ENCODE data around the gene BICRA. TPM values are rescaled to one million over a fixed set of nuclear protein-coding genes. Genes with fewer than 3 reads are reported as not detected.

BICRA gene
- total and polyA plus RNA-seq, 9 of the 15 experiments (the other 6 are each of a cell fraction or from before 2014, with no cell fraction given) = 0.01 to 8.8 (median 1.2) TPM

GRCh38 chr19:47608969-47609905 is at the start of gene BICRA (continued):
- TF ChIP-seq TFE3 (CRISPR knock-in tag; IDR thresholded peaks at IDR 0.05) = no peak
- TF ChIP-seq, protein P1, sequence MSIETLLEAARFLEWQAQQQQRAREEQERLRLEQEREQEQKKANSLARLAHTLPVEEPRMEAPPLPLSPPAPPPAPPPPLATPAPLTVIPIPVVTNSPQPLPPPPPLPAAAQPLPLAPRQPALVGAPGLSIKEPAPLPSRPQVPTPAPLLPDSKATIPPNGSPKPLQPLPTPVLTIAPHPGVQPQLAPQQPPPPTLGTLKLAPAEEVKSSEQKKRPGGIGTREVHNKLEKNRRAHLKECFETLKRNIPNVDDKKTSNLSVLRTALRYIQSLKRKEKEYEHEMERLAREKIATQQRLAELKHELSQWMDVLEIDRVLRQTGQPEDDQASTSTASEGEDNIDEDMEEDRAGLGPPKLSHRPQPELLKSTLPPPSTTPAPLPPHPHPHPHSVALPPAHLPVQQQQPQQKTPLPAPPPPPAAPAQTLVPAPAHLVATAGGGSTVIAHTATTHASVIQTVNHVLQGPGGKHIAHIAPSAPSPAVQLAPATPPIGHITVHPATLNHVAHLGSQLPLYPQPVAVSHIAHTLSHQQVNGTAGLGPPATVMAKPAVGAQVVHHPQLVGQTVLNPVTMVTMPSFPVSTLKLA (conservative IDR thresholded peaks at IDR 0.05) = no peak; a peak in 1 of 4 replicates
- TF ChIP-seq, protein P2, sequence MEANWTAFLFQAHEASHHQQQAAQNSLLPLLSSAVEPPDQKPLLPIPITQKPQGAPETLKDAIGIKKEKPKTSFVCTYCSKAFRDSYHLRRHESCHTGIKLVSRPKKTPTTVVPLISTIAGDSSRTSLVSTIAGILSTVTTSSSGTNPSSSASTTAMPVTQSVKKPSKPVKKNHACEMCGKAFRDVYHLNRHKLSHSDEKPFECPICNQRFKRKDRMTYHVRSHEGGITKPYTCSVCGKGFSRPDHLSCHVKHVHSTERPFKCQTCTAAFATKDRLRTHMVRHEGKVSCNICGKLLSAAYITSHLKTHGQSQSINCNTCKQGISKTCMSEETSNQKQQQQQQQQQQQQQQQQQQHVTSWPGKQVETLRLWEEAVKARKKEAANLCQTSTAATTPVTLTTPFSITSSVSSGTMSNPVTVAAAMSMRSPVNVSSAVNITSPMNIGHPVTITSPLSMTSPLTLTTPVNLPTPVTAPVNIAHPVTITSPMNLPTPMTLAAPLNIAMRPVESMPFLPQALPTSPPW (CRISPR knock-in tag; IDR thresholded peaks at IDR 0.05) = peak; percentile 84
- TF ChIP-seq PHB (CRISPR knock-in tag; IDR thresholded peaks at IDR 0.05) = no peak
- no peak for TF ChIP-seq ZNF707 (CRISPR knock-in tag; conservative IDR thresholded peaks at IDR 0.05)
- TF ChIP-seq PRPF4 (IDR thresholded peaks at IDR 0.05; ENCODE audit: insufficient read depth, low read depth, low read length, poor library complexity, severe bottlenecking) = no peak
- TF ChIP-seq WHSC1 (IDR thresholded peaks at IDR 0.05; ENCODE audit: low read length) = no peak
- TF ChIP-seq, protein P3, sequence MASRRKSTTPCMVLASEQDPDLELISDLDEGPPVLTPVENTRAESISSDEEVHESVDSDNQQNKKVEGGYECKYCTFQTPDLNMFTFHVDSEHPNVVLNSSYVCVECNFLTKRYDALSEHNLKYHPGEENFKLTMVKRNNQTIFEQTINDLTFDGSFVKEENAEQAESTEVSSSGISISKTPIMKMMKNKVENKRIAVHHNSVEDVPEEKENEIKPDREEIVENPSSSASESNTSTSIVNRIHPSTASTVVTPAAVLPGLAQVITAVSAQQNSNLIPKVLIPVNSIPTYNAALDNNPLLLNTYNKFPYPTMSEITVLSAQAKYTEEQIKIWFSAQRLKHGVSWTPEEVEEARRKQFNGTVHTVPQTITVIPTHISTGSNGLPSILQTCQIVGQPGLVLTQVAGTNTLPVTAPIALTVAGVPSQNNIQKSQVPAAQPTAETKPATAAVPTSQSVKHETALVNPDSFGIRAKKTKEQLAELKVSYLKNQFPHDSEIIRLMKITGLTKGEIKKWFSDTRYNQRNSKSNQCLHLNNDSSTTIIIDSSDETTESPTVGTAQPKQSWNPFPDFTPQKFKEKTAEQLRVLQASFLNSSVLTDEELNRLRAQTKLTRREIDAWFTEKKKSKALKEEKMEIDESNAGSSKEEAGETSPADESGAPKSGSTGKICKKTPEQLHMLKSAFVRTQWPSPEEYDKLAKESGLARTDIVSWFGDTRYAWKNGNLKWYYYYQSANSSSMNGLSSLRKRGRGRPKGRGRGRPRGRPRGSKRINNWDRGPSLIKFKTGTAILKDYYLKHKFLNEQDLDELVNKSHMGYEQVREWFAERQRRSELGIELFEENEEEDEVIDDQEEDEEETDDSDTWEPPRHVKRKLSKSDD (conservative IDR thresholded peaks at IDR 0.05; ENCODE audit: low read length) = no peak
- TF ChIP-seq, protein P4, sequence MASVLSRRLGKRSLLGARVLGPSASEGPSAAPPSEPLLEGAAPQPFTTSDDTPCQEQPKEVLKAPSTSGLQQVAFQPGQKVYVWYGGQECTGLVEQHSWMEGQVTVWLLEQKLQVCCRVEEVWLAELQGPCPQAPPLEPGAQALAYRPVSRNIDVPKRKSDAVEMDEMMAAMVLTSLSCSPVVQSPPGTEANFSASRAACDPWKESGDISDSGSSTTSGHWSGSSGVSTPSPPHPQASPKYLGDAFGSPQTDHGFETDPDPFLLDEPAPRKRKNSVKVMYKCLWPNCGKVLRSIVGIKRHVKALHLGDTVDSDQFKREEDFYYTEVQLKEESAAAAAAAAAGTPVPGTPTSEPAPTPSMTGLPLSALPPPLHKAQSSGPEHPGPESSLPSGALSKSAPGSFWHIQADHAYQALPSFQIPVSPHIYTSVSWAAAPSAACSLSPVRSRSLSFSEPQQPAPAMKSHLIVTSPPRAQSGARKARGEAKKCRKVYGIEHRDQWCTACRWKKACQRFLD (CRISPR knock-in tag; IDR thresholded peaks at IDR 0.05) = 0 out of 2 replicates have a peak, but pooled peaks have one; percentile 34
- no peak for TF ChIP-seq ZBTB11 (CRISPR knock-in tag; IDR thresholded peaks at IDR 0.05)
- no peak for TF ChIP-seq U2AF1 (optimal IDR thresholded peaks at IDR 0.05; ENCODE audit: low read depth, low read length)
- TF ChIP-seq ZNF133 (CRISPR knock-in tag; IDR thresholded peaks at IDR 0.05) = no peak

All from K562 (cell line).